Fibroblast of the conjunctiva (primary cell): ENCODE measurements around the gene INO80D.
"Not testable (repeated sequence)": the region's sequence is repeated elsewhere in the genome, so short reads cannot be mapped to it uniquely, and the experiment has no call there.

Experiments
- DNase-seq: peaks from one replicate; pipeline ENCODE4 v3.0.0-alpha.2; 2010; ENCODE audit warnings: low read depth

The INO80D gene

GRCh38 chr2:206031162-206031784 is 54.7 kb downstream of the INO80D start:
- DNase-seq = no peak

GRCh38 chr2:206028101-206028500 is 57.9 kb downstream of the INO80D start:
- DNase-seq = no peak

GRCh38 chr2:206023183-206023582 is 62.8 kb downstream of the INO80D start:
- no peak for DNase-seq

- DNase-seq = no peak
These were observed 65.8 kb downstream of the INO80D start for GRCh38 chr2:206020171-206020570.

GRCh38 chr2:206015746-206016145 is 70.2 kb downstream of the INO80D start:
- not testable (repeated sequence) for DNase-seq

DNA sequence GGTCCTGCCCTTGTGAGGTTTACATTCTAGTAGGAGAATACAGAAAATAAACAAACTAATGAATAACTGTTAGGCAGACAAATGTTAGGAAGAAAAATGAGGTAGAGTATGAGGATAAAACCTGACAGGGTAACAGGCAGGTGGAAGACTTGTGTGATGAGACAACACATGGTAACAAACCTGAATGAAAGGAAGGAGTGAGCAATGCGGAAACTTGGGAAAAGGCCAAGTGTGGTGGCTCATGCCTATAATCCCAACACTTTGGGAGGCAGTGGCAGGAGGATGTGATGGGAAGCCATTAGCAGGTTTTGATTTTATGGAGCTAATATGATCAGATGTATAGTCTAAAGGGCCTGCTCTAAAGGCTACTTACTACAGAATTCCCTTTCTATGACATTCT is 74.2 kb downstream of the INO80D start:
- DNase-seq = no peak

DNA sequence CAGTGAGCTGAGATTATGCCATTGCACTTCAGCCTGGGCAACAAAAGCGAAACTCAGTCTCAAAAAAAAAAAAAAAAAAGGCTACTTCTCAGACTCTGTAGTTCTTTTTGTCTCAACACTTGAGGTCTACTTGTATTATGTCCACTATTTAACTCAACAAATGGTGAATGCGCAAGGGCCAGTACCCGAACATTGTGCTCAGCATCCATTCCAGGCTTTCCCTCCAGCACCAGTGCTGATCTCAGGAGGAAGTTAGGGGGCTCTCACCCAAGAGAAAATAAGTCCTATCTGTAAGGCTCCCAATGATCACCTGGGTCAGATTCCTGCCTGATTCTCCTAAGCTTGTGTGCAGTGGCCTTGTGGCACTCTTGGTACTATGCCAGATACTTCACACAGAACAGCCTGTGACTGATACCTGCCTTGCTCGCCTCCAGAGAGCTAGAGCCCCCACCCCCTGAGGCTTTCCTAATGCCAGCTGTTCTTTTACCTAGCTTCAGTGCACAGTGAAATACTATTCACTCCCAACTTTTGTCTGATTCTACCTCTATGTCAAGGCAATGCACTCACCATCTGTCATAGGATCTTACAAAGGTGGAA is 74.9 kb downstream of the INO80D start:
- DNase-seq = no peak

- DNase-seq = no peak
These were observed 81.8 kb downstream of the INO80D start for GRCh38 chr2:206004004-206004693.

DNA sequence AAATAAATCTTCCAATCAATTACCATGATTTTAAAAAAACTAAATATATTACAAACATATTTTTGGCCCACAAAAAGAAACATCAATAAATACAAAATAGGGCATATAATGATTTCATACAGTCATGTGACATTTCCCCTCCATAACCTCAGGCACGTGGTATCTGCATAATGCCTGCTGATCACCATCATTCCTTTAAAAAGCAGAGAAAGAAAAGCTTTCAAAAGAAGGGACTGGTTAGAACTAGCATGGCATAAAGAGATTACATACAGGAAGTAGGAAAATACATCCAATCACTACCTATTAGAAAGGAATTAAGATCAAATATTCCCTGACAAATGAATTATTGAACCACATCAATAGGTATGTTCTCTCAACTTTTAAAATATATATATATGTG is 83.5 kb downstream of the INO80D start:
- DNase-seq = no peak

DNA sequence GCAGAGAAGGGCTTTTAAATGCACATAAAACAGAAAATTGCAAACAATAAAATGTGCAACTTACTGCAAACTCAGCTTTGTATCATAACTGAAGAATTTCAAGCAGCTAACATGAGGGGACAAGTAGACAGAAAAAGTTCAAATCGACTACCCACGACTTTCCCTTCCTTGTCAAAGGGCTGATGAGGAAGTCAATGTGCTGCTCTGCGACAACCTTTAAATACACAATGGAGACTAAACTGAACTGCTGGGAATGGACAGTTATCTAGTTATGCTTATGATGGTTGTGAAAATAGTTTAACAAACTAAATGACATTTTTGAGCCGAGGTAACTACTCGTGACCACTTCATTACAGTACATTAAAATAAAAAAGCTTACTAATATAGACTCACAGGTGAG is 84.1 kb downstream of the INO80D start:
- DNase-seq = no peak

DNA sequence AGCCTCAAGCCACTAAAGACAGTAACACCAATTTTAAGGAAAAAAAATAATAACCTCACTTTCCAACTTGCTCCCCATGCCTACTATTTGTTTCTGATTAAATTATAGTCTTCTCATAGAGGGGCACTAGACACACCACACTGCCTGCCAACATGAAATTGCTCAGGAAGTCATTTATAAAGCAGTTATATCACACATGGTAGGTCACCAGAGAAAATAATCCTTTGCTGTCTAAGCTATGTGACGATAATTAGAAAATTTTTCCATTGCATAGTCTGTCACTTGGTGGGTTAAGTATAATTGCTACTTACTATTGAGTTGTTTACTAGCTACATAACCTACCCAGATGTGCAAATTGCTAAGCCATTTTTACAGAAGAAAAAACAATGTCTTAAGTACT is 85.2 kb downstream of the INO80D start:
- DNase-seq = no peak

DNA sequence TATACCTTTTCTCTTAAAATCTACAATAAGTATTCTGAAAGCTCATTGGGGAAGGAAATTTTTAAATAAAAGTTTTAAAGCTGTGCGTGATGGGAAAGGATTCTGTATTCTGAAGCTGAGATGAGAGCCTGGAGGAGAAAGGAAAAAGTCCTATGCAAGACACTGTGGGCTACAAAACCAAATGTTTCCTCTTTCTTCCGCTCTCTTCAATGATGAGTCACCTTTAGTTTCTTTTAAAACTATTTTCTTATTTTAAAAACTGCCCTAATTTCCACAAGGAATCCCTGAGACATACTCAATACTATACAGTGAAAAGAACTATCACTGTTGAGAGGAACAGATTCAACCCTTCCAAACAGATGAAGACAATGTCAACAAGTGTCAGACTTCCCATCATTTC is 87.4 kb downstream of the INO80D start:
- DNase-seq = no peak

- no peak for DNase-seq
These were observed 89.8 kb downstream of the INO80D start for GRCh38 chr2:205996161-205996560.

- no peak for DNase-seq
These were observed 90.7 kb downstream of the INO80D start for GRCh38 chr2:205995260-205995659.

DNA sequence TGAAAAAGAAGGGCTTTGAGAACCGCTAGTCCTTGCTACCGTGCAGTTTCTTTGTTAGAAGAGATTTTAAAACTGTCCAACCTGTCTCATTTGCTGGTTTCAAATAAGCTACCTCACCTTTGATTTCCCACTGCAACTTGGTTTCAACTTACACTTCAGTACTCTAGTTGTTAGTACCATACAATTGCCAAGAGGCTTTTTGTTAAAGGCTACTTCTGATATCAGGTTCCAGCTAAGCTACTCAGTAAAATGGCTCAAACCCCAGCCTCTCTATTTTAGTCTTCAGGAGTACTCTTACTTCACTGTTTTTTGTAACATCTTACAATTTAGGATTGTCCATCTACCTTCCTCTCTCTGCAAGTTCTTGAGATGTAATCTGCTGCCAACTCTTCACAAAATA is 91.6 kb downstream of the INO80D start:
- no peak for DNase-seq

DNA sequence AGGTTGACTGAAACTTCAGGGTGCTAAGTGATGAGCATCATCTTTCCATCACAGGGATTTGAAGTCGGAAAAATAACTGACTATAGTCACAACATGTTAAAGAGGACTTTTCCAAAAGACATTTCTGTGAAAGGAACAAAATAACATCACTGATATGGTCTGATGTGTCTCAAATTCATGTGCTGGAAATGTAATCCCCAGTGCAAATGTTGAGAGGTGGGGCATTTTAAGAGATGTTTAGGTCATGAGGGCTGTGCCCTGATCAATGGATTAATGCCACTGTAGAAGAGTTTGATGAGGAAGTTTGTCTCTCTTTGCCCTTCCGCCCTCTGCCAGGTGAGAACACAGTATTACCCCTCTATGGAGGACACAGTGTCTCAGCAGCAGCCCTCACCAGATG is 95.9 kb downstream of the INO80D start:
- DNase-seq = no peak

DNA sequence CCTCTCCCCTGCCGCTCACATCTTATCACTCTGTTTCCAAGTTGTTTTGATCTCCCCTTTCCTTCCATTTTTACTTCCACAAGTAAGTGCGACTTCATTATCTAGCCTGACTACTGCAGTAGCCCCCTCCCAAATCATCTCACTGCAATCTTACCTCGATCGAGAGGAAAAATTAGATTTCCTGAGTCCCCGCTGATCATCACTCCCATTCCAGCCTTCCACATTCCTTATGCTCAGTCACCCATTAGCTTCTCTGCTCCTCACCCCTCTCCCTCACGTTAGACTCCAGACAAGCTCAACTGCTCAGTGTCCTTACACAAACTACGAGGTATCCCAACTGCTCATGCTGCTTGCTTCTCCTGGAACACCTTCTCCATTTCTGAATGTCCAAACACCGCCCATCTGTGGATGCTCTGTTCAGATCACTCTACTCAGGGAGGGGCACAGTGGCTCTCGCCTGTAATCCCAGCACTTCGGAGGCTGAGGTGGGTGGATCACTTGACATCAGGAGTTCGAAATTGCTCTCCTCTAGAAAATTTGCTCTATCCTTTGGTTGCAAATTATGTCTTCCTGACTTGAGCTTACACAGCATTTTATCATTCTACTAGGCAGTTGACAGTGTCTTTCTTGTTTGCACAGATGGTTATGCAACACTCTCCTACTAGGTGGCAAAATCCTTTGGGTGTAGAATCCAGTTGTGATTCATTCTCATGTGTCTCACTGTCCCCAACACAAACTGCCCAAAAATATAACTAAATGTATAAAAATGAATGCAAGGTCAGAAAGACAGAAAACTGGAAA is 96.5 kb downstream of the INO80D start:
- no peak for DNase-seq

DNA sequence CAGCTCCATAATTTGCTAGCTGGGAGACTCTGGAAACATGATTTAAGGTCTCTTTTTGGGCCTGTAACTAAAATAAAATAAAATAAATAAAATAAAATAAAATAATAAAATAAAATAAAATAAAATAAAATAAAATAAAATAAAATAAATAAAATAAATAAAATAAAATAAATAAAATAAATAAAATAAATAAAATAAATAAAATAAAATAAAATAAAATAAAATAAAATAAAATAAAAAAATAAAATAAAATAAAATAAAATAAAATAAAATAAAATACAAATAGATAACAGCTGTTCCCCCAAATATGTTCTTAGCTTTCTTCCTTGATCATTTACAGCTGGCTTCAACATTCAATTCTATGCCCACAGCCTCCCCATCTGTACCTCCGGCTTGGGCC is 97.3 kb downstream of the INO80D start:
- DNase-seq = not testable (repeated sequence)

GRCh38 chr2:205988274-205988673 is 97.7 kb downstream of the INO80D start:
- no peak for DNase-seq

- DNase-seq = not testable (repeated sequence)
These were observed 99.6 kb downstream of the INO80D start for GRCh38 chr2:205986334-205986733.

GRCh38 chr2:205984381-205984780 is 101.6 kb downstream of the INO80D start:
- no peak for DNase-seq

DNA sequence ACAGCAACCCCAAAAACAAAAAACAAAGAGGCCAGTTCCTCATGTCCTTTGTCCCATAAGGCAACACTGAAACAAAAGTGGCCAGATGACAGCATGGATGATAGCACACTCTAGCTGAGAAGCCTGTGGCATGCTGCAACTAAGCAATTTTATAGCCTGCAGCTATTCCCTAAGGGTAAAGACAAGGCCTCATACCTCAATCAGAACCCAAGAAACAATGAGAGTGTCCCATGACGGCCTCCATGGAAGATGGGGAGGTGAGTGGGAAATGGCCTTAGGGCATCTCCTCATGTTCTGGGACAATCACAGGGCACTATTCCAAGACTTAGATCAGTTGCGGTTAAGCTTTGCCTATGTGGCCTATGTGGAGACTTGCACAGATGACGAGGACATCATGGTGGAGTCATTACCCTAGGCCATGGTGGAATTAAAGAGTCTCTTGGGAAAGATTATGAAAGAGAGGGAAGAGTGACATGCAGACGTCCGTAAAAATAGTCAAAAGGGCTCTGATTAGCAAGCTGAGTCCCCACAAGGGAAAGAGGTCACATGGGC is 103.1 kb downstream of the INO80D start:
- no peak for DNase-seq
